ENCODE data around the gene ZNF454. TPM values are rescaled to one million over a fixed set of nuclear protein-coding genes. Genes with fewer than 3 reads are reported as not detected.

Gene ZNF454
- total RNA-seq = 0.52 TPM

DNA sequence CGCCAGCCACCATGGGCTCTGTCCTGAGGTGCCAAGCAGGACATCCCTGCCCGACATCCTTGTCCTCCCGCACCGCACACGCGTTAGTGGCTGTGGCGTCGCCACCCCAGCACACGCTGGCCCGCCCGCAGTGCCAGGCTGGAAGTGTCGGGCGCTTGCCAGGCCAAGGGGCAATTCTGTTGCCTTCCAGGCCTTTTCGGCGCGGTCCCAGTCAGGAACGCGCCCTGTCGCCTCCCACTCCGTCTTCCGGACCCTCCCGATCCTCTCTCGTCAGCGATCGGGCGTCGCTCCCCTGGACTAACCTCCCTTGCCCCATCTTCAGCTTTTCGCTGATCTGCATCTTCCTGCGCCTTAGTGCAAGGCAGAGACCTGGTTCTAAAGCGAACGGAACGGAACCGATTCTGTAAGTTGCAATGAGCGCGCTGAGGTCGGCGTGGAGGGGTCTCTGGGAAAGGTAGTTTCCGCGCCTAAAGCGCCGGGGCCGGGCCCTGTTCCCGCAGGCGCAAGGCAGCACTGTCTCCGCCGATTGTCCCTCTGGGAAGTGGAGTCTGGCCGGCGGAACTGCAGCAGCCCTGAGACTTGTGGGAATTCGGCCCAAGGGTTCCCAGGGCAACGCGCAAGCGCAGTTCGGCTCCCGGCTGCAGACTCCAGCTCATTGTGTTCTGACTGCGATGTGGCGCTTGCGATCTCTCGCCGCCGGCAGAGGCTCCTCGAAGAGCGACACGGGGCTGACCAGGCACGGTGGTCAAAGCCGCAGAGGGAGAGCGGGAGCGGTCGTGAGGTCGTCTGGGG is at the start of gene ZNF454:
ZNF454 (plus strand) TSS at position 630 of the 792 bp plus-strand sequence. CDS start 1,594 bp downstream, outside the sequence.
- ATAC-seq = peak; percentile 85

DNA sequence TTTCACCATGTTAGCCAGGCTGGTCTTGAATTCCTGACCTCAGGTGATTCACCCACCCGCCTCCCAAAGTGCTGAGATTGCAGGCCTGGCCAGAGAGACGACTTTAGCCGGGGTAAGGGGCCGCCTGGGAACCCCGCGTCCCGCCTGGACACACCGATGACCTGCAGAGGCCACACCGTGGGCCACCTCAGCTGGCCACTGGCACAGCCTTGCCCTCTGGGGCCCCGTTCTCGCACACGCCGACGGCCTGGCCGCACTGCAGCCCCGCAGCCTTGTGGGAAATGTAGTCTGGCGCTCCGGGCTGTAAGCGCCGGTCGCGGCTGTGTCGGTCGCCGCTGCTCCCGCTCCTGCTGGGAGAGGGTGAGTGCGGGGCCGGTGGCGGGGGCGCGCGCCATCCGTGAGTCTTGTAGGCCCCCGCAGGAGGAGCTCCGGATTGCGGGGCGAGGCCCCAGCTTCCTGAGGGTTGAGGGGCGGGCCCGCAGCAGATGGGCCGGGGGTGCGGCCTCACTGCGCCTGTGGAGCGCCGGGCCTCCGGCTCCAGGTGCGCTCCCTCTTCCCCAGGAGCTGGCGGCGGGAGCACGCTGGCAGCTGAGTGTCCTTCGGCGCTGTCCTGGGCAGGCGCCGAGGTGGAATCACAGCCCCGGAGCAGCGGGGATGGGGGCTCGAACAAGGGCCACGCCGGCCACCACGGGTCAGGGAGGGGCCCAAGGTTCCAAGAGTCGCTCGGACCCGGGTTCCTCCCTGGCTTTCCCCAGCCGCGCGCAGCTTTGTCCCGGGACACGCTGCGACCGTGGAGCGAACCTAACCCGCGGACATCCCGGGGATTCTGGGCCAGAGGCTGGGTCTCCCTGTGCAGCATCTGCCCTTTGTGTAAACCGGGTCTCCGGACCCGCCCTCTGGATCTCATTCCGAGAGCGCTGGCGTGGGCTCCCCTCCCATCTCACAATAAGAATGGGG is 45.1 kb upstream of the ZNF454 start, which contains the start of gene ZFP2:
ZFP2 (plus strand) TSS at position 299 of the 957 bp plus-strand sequence. CDS start 35,401 bp downstream, outside the sequence.
- peak; percentile 88 for ATAC-seq

DNA sequence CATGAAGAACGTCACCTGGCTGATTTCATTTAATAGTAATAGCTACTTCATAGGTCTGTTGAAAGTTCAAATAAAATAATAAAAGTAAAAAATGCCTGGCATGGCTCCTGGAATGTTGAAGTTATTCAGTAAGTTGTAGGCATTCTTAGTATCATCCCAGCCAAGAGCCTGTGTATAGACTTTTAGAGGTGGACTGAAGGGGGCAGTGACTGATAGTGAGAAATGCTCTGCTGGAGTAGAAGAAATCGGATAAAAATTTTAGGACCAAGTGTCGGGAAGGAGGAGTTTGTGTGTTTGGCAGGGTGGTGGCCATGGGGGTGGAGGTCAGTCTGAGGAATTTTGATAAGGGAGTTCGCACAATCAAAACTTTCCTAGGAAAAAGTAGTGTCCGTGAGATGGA is 41.7 kb upstream of the ZNF454 start:
- ATAC-seq = no peak

DNA sequence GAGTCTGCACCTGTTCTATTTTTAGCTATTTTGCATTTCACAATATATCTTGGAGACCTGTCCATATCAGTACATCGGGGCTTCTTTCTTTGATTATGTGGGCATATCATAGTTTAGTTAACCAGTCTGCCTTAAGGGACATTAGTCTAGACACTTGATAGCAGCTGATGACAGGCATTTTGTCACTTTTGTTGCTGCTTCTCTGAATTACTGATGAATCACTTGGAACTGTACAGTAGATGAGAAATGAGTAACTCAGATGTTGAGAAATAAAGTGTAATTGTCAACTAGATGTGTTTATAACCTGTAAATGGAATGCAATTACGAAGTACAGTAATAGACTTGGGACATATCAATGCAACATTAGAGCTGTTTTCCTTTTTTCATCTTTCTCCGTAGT is 38.1 kb upstream of the ZNF454 start:
- ATAC-seq = peak; percentile 60

DNA sequence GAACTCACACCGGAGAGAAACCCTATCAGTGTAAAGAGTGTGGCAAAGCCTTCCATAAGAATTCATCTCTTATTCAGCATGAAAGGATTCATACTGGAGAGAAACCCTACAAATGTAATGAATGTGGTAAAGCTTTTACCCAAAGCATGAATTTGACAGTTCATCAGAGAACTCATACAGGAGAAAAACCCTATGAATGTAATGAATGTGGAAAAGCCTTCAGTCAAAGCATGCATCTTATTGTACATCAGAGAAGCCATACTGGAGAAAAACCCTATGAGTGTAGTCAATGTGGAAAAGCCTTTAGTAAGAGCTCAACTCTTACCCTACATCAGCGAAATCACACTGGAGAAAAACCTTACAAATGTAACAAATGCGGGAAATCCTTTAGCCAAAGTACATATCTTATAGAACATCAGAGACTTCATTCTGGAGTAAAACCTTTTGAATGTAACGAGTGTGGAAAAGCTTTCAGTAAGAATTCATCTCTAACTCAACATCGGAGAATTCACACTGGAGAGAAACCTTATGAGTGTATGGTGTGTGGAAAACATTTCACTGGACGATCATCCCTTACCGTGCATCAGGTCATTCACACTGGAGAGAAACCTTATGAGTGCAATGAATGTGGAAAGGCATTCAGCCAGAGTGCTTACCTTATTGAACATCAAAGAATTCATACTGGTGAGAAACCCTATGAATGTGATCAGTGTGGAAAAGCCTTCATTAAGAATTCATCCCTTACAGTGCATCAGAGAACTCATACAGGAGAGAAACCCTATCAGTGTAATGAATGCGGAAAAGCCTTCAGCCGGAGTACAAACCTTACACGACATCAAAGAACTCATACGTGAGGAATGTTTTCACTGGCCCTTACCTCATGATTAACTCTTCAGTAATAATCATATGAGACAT is 8.9 kb upstream of the ZNF454 start:
- no peak for ATAC-seq

DNA sequence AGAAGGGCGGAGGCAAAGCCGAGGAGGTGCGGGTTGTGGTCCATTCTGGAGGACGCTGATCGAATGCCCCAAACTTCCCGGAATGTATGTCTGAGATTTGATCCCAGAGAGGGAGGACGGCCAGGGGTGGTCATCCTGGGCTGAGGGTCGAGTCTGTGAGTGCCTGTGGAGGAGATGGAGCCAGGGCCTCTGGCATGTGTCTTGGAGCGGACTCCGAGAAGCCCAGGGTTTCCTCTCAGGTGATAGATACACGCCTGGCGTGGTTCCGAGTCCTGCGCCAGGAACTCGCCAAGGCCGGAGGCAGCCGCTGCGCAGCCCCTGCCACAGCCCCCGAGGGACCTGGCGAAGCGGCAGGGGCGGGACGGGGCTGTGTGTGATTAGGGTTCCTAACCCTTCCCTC is 363 bp downstream of the ZNF454 start:
- no peak for ATAC-seq

DNA sequence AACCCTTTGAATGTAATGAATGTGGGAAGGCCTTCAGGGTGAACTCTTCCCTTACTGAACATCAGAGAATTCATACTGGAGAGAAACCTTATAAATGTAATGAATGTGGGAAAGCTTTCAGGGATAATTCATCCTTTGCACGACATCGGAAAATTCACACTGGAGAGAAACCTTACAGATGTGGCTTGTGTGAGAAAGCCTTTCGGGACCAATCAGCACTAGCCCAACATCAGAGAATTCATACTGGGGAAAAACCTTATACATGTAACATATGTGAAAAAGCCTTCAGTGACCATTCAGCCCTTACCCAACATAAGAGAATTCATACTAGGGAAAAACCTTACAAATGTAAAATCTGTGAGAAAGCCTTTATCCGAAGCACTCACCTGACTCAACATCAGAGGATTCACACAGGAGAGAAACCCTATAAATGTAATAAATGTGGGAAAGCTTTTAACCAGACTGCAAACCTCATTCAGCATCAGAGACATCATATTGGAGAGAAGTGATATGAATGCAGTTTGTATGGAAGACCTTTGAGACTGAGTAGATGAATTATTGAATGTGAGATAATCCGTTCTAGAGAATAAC is 24.6 kb downstream of the ZNF454 start:
- no peak for ATAC-seq

DNA sequence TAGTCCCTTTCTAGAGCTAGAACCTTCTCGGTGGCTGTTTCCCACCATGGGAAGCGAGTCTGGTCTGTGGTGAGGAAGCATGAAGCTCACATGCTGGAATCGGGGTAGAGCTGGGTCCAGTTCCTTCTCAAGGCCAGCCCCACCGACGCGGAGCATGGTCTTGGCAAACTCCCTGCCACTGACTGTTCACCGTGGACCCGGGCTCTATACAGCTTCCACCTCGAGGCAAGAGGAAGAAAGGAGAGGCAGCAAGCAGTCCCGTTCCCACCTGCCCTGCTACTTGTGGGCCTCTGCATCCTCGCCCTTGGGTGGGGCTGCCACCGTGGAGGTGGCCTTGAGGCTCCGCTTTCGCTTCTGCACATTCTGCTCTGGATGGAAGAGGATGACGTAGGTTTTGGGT is 40.4 kb downstream of the ZNF454 start:
- no peak for ATAC-seq

DNA sequence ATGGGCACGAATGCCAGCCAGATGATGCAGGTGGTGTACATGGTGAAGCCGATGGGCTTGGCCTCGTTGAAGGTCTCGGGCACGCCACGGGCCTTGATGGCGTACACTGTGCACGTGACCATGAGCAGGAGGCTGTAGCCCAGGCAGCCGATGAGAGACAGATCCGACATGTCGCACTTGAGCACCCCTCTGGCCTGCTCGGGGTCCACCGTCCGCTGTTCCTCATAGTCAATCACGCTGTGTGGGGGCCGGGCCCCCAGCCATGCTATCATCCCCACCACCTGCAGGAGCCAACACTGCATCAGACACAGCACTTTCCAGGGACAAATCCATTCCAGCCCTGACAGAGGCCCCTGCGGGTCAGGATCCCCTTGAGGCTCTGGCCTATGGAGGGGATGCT is 41.9 kb downstream of the ZNF454 start:
- no peak for ATAC-seq

DNA sequence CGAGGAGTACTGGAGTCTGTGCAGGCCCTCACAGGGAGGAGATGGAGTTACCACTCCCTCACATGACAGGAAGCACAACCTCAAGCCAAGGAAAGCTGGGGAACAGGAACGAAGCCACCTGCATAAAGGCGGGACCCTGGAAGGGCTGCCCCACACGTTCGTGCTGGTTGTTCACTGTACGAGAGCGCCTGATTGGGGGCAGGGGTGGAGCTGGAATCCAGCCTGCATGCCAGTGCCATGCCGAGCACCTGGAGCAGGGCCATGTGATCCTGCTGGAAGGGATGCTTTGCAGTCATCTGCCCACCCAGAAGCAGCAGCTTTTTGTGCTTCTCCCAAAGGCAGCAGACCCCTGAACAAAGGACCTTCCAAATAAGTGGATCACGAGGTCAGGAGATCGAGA is 42.7 kb downstream of the ZNF454 start:
- ATAC-seq = no peak

DNA sequence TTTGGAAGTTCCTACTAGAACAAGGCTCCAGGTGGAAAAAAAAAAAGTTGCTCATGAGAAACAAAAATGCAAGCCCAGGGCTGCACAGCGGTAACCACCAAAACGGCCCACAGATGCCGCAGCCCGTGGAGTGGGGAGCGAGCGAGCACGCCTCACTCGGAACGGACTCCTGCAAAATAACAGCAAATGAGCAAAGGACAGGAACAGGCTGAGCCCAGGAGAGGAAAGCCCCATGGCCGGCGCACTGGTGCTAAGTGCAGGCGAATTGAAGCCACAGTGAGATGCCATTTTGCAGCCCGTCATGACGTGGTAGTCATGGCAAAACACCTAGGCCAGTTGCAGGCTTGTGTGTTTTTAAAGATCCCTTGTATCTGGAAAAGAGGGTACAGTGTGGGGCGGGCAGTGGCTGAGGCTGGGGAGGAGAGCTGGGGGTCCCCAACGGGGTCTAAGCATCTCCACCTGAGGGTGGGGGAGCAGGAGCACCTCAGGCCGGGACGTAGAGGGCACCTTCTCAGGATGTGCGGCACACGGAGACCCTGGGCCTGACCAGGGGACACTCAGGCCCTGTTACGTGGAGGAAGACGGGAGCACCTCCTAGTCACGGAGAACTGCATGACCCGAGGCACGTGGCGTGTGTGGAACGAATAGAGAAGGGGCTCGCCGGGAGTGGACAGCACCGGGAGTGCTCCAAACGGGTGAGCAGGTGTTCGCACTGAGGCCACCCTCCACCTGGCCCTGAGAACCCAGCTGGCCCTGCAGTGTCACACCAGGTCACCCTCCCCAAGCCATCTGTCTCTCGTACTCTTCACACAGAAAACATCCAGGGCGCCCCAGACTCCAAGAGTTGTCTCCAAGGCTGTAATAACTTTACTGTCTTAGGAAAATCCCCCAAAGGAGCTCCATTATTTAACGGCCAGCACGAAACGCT is 43.4 kb downstream of the ZNF454 start:
- ATAC-seq = no peak

DNA sequence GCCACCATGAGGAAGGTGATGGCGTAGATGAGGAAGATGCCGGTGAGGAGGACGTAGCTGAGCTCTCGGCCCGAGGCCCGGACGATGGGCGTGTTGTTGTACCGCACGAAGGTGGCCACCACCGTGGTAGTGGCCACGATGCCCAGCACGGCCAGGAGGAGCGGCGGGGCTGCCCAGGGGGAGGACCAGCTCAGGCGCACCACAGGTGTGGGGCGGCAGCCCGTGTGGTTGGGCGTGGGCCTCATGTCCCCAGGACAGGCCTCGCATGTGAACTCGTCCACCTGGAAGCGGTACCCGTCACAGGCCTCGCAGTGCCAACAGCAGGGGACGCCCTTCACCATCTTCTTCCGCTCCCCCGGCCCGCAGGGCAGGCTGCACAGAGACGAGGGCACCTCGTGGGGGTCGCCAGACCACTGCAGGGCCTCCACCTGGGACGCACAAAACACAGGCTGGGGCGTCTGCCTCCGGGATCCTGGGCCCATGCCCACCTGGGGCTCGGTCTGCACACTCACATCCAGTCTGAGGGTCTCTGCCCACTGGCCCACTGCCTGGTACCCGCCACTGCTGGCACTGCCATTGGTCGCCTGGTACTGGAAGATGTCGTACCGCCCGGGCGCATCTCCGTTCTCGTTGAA is 45.4 kb downstream of the ZNF454 start:
- ATAC-seq = no peak

DNA sequence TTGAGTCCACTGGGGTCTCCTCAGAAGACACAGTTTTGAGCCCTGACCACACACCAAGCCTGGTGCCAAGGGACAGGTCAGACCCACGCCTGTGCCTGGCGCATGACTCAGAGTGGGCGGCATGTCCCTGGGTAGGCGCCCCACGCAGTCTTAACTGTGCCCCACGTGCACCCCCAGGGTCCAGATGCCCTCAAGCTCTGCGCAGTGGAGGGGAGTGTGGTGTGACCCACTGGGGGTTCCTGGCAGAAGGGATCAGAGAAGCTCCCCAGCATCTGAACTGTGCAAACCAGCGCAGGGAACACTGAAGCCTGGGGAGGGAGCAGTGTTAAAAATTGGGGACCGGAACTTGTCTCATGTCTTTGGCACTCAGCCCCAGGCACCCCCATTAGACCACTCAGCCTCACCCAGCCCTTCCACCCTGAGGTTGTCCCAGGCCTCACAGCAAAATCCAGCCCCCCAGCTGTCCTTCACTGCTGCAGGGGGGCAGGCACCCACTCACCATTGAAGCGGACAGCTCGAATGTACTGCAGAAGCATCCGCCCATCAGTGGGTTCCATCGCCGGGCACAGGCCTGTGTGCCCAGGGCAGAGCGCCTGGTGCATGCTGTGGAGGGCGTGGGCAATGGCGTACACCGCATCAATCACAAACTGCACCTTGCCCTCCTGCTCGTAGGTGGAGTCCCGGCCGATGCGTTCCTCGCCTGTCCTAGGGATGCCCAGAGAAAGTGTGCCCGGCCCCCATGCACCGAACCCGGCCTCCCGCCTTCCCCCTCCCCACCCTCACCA is 47.6 kb downstream of the ZNF454 start:
- ATAC-seq = no peak

DNA sequence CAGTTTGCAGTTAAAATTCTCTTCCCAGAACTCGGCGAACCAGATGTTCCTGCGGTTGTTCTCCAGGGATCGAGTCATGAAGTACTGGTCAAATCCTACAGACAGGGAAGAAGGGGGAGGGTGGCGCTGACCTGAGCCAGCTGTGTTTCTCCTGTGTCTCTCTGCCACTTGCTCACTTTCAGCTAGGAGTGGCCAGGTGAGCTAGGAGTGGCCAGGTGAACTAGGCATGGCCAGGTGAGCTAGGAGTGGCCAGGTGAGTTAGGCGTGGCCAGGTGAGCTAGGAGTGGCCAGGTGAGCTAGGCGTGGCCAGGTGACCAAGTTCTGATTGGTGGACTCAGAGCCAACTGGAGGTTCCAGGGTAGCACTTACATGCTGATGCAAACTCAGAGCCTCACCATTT is 48.3 kb downstream of the ZNF454 start:
- ATAC-seq = no peak

DNA sequence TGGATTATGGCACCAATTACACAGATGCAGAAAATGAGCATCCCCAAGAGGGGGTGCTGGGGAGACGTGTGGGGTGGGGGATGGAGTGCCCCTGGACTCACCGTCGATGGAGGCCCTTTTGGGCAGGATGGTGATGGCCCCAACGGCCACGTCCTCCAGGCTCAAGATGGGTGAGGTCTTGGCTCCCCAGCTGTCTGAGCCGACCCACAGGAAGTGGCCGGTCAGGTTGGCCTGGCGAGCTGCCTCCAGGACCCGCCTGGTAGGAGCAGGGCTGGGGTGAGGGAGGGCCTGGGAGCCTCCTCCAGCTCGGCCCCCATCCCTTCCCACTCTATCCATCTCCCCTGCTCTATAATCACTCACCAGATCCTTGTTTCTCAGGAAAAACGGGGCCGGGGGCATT is 49.5 kb downstream of the ZNF454 start:
- no peak for ATAC-seq

DNA sequence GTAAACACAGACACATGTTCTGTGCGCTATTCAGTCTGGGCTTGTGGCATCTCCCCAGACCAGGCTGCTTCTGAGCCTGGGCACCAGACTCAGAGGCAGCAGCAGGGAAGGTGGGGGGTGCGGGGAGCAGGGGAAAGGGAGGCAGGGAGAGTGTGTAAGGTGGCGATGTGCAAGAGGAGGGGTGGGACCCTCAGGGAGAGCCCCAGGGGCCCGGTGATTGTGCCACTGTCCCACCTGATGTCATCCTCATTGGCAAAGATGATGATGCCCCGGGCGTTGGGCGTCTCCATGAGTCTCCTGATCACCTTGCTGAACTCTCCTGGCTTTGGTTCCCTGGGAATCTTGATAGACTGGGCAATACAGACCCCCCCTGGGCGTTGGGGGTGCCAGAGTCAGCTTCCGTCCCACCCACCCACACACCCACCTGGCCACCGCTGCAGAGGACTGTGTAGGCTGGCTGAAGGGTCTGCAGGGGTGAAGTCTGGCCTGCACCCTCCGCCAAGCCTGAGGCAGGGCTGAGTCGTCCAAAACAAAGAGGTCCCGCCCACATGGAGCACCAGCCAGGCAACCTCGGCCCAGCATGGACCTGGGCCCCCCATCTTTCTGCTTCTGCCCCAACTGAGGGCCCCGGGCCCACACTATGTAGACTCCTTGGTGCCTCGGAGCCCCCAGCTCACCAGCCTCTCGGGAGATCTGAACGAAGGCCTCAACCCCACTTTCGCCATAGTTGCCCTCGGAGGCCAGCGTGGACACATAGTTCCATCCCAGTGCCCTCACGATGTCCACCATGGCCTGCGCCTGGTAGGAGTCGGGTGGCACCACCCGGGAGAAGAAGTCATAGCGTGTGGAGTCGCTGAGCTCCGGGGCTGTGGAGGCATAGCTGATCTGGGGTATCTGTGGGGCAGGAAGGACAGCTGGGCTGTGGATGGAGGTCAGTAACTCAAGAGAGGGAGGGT is 50.5 kb downstream of the ZNF454 start:
- no peak for ATAC-seq

DNA sequence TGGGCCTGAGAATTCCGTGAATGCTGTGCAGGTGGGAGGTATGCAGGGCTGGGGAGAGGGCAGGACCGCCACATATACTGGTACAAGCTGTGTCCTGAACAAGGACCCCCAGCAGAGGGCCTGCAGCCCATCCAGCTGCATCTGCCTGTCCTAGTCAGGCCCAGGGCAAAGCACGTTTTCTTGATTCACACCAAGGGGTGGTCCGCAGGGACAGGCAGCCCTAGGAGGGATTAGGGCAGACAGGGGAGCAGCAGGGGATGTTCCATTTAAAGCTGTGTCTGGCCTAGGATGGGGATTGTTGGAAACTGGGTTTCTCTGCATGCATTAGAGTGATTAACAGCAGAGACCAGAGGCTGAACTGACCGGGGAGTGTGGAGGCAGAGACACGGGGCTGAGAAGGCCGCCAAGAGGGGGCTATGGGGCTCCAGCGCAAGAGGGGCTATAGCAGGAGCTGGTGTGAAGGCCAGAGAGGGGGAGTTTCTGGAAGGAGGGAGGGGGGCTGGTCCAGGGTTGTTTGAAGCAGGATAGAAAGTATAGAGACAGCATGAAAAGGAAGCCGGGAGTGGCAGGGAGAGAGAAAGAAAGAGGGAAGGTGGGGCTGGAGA is 51.4 kb downstream of the ZNF454 start:
- no peak for ATAC-seq
